Renal pelvis (tissue), 4 donors: ENCODE data around the gene SCP2. TPM values are rescaled to one million over a fixed set of nuclear protein-coding genes. Genes with fewer than 3 reads are reported as not detected.
A peak's percentile ranks its signal among the peaks of the same experiment; 100 is the strongest.
"Not testable (repeated sequence)": the region's sequence is repeated elsewhere in the genome, so short reads cannot be mapped to it uniquely, and the experiment has no call there.

Experiments
- DNase-seq: peaks from one replicate; pipeline ENCODE4 v3.0.0-alpha.2; 2013
- polyA plus RNA-seq, 3 donors: library from polyadenylated mRNA; unstranded; fragments of 120-200 nt; gene quantifications; one replicate each; pipeline ENCODE4 v1.2.1, GENCODE V29; 2013; ENCODE audit not compliant: insufficient read length in 3 of 3

SCP2 gene
- polyA plus RNA-seq, 3 donors = 174 to 194 (median 191) TPM

- DNase-seq = no peak
These were observed 20.4 kb downstream of the SCP2 start for GRCh38 chr1:52947490-52947889.

GRCh38 chr1:52949602-52950001 lies 22.5 kb downstream of the SCP2 start:
- DNase-seq = not testable (repeated sequence)

- no peak for DNase-seq
These were observed 25.0 kb downstream of the SCP2 start for GRCh38 chr1:52952112-52952511.

- peak; percentile 78 for DNase-seq
These were observed 28.3 kb downstream of the SCP2 start for GRCh38 chr1:52955129-52955970.

- no peak for DNase-seq
These were observed 36.0 kb downstream of the SCP2 start for GRCh38 chr1:52963101-52963500.

GRCh38 chr1:52967666-52968065 lies 40.6 kb downstream of the SCP2 start:
- no peak for DNase-seq

GRCh38 chr1:52969234-52969633 lies 42.2 kb downstream of the SCP2 start:
- DNase-seq = not testable (repeated sequence)

- DNase-seq = peak; percentile 9
These were observed 43.1 kb downstream of the SCP2 start for GRCh38 chr1:52970149-52970548.

GRCh38 chr1:52973841-52974240 lies 46.8 kb downstream of the SCP2 start:
- DNase-seq = no peak

- no peak for DNase-seq
These were observed 49.3 kb downstream of the SCP2 start for GRCh38 chr1:52976183-52977035.

- DNase-seq = no peak
These were observed 51.0 kb downstream of the SCP2 start for GRCh38 chr1:52978045-52978444.

GRCh38 chr1:52992733-52993132 lies 65.7 kb downstream of the SCP2 start:
- not testable (repeated sequence) for DNase-seq

GRCh38 chr1:52994656-52995055 lies 67.6 kb downstream of the SCP2 start:
- no peak for DNase-seq

GRCh38 chr1:52996653-52997052 lies 69.6 kb downstream of the SCP2 start:
- no peak for DNase-seq

GRCh38 chr1:53001128-53001527 lies 74.1 kb downstream of the SCP2 start:
- no peak for DNase-seq

- DNase-seq = not testable (repeated sequence)
These were observed 79.5 kb downstream of the SCP2 start for GRCh38 chr1:53006612-53007011.

GRCh38 chr1:53010247-53010646 lies 83.2 kb downstream of the SCP2 start:
- not testable (repeated sequence) for DNase-seq

GRCh38 chr1:53011175-53011574 lies 84.1 kb downstream of the SCP2 start:
- DNase-seq = no peak

GRCh38 chr1:53014791-53015507 lies 87.9 kb downstream of the SCP2 start:
- peak; percentile 88 for DNase-seq

GRCh38 chr1:53015508-53015860 lies 88.4 kb downstream of the SCP2 start:
- DNase-seq = no peak

GRCh38 chr1:53016705-53017104 lies 89.6 kb downstream of the SCP2 start:
- DNase-seq = no peak

GRCh38 chr1:53020588-53020987 lies 93.5 kb downstream of the SCP2 start:
- DNase-seq = no peak
